Measurements from ENCODE around the gene ZBTB7C.

DNA sequence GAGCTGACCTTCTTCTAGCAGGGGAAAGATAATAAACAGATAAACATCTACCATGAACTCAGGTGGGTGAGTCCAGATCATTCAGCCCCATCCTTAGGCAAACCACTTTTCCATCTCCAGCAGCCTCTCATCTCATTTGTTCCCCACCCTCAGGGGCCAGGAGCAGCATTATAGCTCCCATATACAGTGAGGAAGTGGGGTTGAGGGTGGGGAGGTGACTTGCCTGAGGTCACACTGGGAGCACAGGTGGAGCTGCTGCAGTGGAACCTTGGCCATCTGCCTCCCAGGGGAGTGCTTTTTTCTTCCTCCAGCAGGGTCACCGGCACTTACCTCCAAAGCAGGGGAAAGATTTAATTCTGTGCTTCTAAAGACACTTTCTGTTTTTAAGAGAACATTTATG, 266.2 kb downstream of the ZBTB7C start:
- TF ChIP-seq, protein P1, sequence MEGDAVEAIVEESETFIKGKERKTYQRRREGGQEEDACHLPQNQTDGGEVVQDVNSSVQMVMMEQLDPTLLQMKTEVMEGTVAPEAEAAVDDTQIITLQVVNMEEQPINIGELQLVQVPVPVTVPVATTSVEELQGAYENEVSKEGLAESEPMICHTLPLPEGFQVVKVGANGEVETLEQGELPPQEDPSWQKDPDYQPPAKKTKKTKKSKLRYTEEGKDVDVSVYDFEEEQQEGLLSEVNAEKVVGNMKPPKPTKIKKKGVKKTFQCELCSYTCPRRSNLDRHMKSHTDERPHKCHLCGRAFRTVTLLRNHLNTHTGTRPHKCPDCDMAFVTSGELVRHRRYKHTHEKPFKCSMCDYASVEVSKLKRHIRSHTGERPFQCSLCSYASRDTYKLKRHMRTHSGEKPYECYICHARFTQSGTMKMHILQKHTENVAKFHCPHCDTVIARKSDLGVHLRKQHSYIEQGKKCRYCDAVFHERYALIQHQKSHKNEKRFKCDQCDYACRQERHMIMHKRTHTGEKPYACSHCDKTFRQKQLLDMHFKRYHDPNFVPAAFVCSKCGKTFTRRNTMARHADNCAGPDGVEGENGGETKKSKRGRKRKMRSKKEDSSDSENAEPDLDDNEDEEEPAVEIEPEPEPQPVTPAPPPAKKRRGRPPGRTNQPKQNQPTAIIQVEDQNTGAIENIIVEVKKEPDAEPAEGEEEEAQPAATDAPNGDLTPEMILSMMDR (conservative IDR thresholded peaks at IDR 0.05) = no peak
- no peak for TF ChIP-seq ZFX (IDR thresholded peaks at IDR 0.05)
